Cerebellar cortex (tissue), 1 donor: ENCODE data around the gene ATOSB.

Experiments used
- DNase-seq: peaks from one replicate; pipeline ENCODE4 v3.0.0-alpha.2; 2015; ENCODE audit warnings: low spot score

The ATOSB gene

GRCh38 chr9:35054185-35054835, 61.4 kb downstream of the ATOSB start:
- DNase-seq, result no peak
